ENCODE results near the gene MVK. TPM values are rescaled to one million over a fixed set of nuclear protein-coding genes. Genes with fewer than 3 reads are reported as not detected.

MVK gene
- total and polyA plus RNA-seq, 4 donors = 22.4 to 62.7 (median 37.2) TPM

- WGBS, 2 donors = 86 to 89% methylated on average over 10 of the region's 10 CpGs
- no peaks in the 10 kb centered on the region for H3K9me3 ChIP-seq (ENCODE audit: control insufficient read depth in 4 of 4, insufficient read depth in 3 of 4, low read length in 3 of 4)
- no peaks in the 10 kb centered on the region for H3K4me1 ChIP-seq (ENCODE audit: control insufficient read depth in 5 of 5, insufficient read depth in 5 of 5, low read length in 5 of 5)
- H3K27me3 ChIP-seq (ENCODE audit: control insufficient read depth in 3 of 3, insufficient read depth in 3 of 3, low read length in 2 of 3) = no peaks in the 10 kb centered on the region
- H3K4me3 ChIP-seq = no peak overlapping the region
- ATAC-seq (ENCODE audit: insufficient read depth, low FRiP score) (no peak), DNase-seq (no peak)
- H3K9ac ChIP-seq (ENCODE audit: insufficient read depth in 1 of 2, low read length in 2 of 2) = no peak overlapping the region
- peaks cover 4 to 32% (median 9%) of the 10 kb centered on the region in 4 donors for H3K36me3 ChIP-seq (ENCODE audit: control insufficient read depth in 4 of 4, insufficient read depth in 4 of 4, low read length in 4 of 4)
- TF ChIP-seq CTCF (IDR thresholded peaks at IDR 0.05; ENCODE audit: control extremely low read depth, extremely low read depth) = no peak
- H3K27ac ChIP-seq (ENCODE audit: low read depth in 1 of 2, low read length in 1 of 2) = no peak overlapping the region
These were observed 13.0 kb downstream of the MVK start for GRCh38 chr12:109586385-109587296.

GRCh38 chr12:109587921-109588320, 14.3 kb downstream of the MVK start:
- 88 to 94% methylated on average over 18 of the region's 18 CpGs for WGBS, 2 donors
- no peak for TF ChIP-seq CTCF (IDR thresholded peaks at IDR 0.05; ENCODE audit: control extremely low read depth, extremely low read depth)
- no peak for DNase-seq
- H3K9ac ChIP-seq (ENCODE audit: insufficient read depth in 1 of 2, low read length in 2 of 2) = no peak overlapping the region
- no peak overlapping the region for H3K4me3 ChIP-seq
- ATAC-seq (ENCODE audit: insufficient read depth, low FRiP score) = no peak
- peak overlapping the region in 1 of 2 donors; percentile 7 for H3K27ac ChIP-seq (ENCODE audit: low read depth in 1 of 2, low read length in 1 of 2)
- H3K4me1 ChIP-seq (ENCODE audit: control insufficient read depth in 5 of 5, insufficient read depth in 5 of 5, low read length in 5 of 5) = no peaks in the 10 kb centered on the region
- no peaks in the 10 kb centered on the region for H3K27me3 ChIP-seq (ENCODE audit: control insufficient read depth in 3 of 3, insufficient read depth in 3 of 3, low read length in 2 of 3)
- no peaks in the 10 kb centered on the region for H3K9me3 ChIP-seq (ENCODE audit: control insufficient read depth in 4 of 4, insufficient read depth in 3 of 4, low read length in 3 of 4)
- H3K36me3 ChIP-seq (ENCODE audit: control insufficient read depth in 4 of 4, insufficient read depth in 4 of 4, low read length in 4 of 4) = peaks cover 4 to 32% (median 11%) of the 10 kb centered on the region in 4 donors

GRCh38 chr12:109588461-109589239, 15.1 kb downstream of the MVK start:
- TF ChIP-seq CTCF (IDR thresholded peaks at IDR 0.05; ENCODE audit: control extremely low read depth, extremely low read depth) = no peak
- Histone ChIP-seq H3K4me3 (no peak overlapping the region), H3K9ac (ENCODE audit: insufficient read depth in 1 of 2, low read length in 2 of 2) (no peak overlapping the region), H3K36me3 (ENCODE audit: control insufficient read depth in 4 of 4, insufficient read depth in 4 of 4, low read length in 4 of 4) (peaks cover 4 to 35% (median 11%) of the 10 kb centered on the region in 4 donors), H3K9me3 (ENCODE audit: control insufficient read depth in 4 of 4, insufficient read depth in 3 of 4, low read length in 3 of 4) (no peaks in the 10 kb centered on the region), H3K4me1 (ENCODE audit: control insufficient read depth in 5 of 5, insufficient read depth in 5 of 5, low read length in 5 of 5) (no peaks in the 10 kb centered on the region), H3K27ac (ENCODE audit: low read depth in 1 of 2, low read length in 1 of 2) (peak overlapping the region in 1 of 2 donors; percentile 13), H3K27me3 (ENCODE audit: control insufficient read depth in 3 of 3, insufficient read depth in 3 of 3, low read length in 2 of 3) (no peaks in the 10 kb centered on the region)
- WGBS, 2 donors = 78 to 91% methylated on average over 26 of the region's 26 CpGs
- no peak for DNase-seq
- peak; percentile 72 for ATAC-seq (ENCODE audit: insufficient read depth, low FRiP score)
